ENCODE data around the gene PLXNB3. TPM values are rescaled to one million over a fixed set of nuclear protein-coding genes. Genes with fewer than 3 reads are reported as not detected.

The PLXNB3 gene
- total and polyA plus RNA-seq, 10 donors, result 0.48 to 2.8 (median 1.5) TPM

- Histone ChIP-seq H3K4me1 (peaks cover 0 to 9% (median 2%) of the 10 kb centered on the region in 6 donors), H3K27me3 (replicated peaks in 1 of 7) (peaks cover 0 to 18% (median 0%) of the 10 kb centered on the region in 7 donors), H3K27ac (no peak overlapping the region), H3K36me3 (no peaks in the 10 kb centered on the region), H3K4me3 (no peak overlapping the region), H3K9me3 (no peaks in the 10 kb centered on the region)
- WGBS, 5 donors, result 90 to 96% (median 95%) methylated on average over 8 to 23 of the region's 23 CpGs; no CpG with 5 or more reads in 1 of the 5 donors
- intact Hi-C loops (cut with DNase I; ENCODE audit: low total_unique reads), result no loop called here
- peak; percentile 64 for DNase-seq
- TF ChIP-seq POLR2AphosphoS5 (IDR thresholded peaks at IDR 0.05) (no peak), CTCF (IDR thresholded peaks at IDR 0.05 in 8 of 11, conservative IDR thresholded peaks at IDR 0.05 in 3 of 11) (no peak), POLR2A (IDR thresholded peaks at IDR 0.05) (no peak)
Measured at GRCh38 chrX:153773218-153773611, 9.2 kb downstream of the PLXNB3 start.

GRCh38 chrX:153773741-153774575 is 9.9 kb downstream of the PLXNB3 start:
- H3K9me3 ChIP-seq, result no peaks in the 10 kb centered on the region
- no peak overlapping the region for H3K27ac ChIP-seq
- intact Hi-C loops (cut with DNase I; ENCODE audit: low total_unique reads), result no loop called here
- TF ChIP-seq POLR2AphosphoS5 (IDR thresholded peaks at IDR 0.05) (no peak), CTCF (IDR thresholded peaks at IDR 0.05 in 8 of 11, conservative IDR thresholded peaks at IDR 0.05 in 3 of 11) (no peak), POLR2A (IDR thresholded peaks at IDR 0.05) (no peak)
- no peak overlapping the region for H3K4me3 ChIP-seq
- DNase-seq, result peak; percentile 69
- no peaks in the 10 kb centered on the region for H3K36me3 ChIP-seq
- peaks cover 0 to 25% (median 0%) of the 10 kb centered on the region in 7 donors for H3K27me3 ChIP-seq (replicated peaks in 1 of 7)
- 92 to 97% (median 93%) methylated on average over 15 to 48 of the region's 48 CpGs; no CpG with 5 or more reads in 1 of the 5 donors for WGBS, 5 donors
- peaks cover 0 to 1% (median 0%) of the 10 kb centered on the region in 6 donors for H3K4me1 ChIP-seq

- no peaks in the 10 kb centered on the region for H3K4me1 ChIP-seq
- 86 to 94% (median 91%) methylated on average over 11 to 37 of the region's 37 CpGs; no CpG with 5 or more reads in 1 of the 5 donors for WGBS, 5 donors
- no peak overlapping the region for H3K4me3 ChIP-seq
- peaks cover 0 to 33% (median 0%) of the 10 kb centered on the region in 7 donors for H3K27me3 ChIP-seq (replicated peaks in 1 of 7)
- no peaks in the 10 kb centered on the region for H3K9me3 ChIP-seq
- TF ChIP-seq POLR2AphosphoS5 (IDR thresholded peaks at IDR 0.05) (no peak), CTCF (IDR thresholded peaks at IDR 0.05 in 8 of 11, conservative IDR thresholded peaks at IDR 0.05 in 3 of 11) (no peak), POLR2A (IDR thresholded peaks at IDR 0.05) (no peak)
- intact Hi-C loops (cut with DNase I; ENCODE audit: low total_unique reads), result no loop called here
- H3K27ac ChIP-seq, result no peak overlapping the region
- DNase-seq, result peak; percentile 64
- no peaks in the 10 kb centered on the region for H3K36me3 ChIP-seq
Measured at GRCh38 chrX:153774576-153775292, 10.7 kb downstream of the PLXNB3 start.

Data from spleen (tissue), 11 donors.